HCT116 (cell line): ENCODE data around the gene PPP1R1C.

Source experiments
- CTCF ChIP-seq, 3 experiments: fragments of 200-600 bp in 1 of 3; sonication (generic) in 1 of 3; IDR thresholded peaks in 2 of 3; conservative IDR thresholded peaks in 1 of 3; 2 replicates each; pipeline ENCODE4 v1.5.1; 2012 to 2017; ENCODE audit warnings: low read depth in 2 of 3, low read length in 2 of 3, antibody characterized with exemption in 1 of 3, borderline replicate concordance in 1 of 3, control low read depth in 1 of 3, mild to moderate bottlenecking in 1 of 3, mixed read lengths in 1 of 3, mixed run types in 1 of 3, moderate library complexity in 1 of 3; ENCODE audit not compliant: insufficient read depth in 1 of 3
- EZH2 ChIP-seq: fragments of 200-600 bp; sonication (generic); IDR thresholded peaks from 2 replicates; pipeline ENCODE4 v1.6.1; 2017; ENCODE audit warnings: antibody characterized with exemption, mixed run types
- JUND ChIP-seq: IDR thresholded peaks from 2 replicates; pipeline ENCODE4 v1.6.1; 2012
- POLR2A ChIP-seq: IDR thresholded peaks from 2 replicates; pipeline ENCODE4 v1.7.0; 2011; ENCODE audit warnings: borderline replicate concordance; ENCODE audit not compliant: insufficient read depth, insufficient read length; ENCODE audit errors: extremely low read depth
- POLR2AphosphoS5 ChIP-seq: IDR thresholded peaks from 2 replicates; pipeline ENCODE4 v1.6.1; 2011; ENCODE audit warnings: mild to moderate bottlenecking, low read depth, low read length, moderate library complexity
- REST ChIP-seq: IDR thresholded peaks from 2 replicates; pipeline ENCODE4 v1.6.1; 2012; ENCODE audit warnings: low read depth

GRCh38 chr2:181984814-181985631, 630 bp upstream of the PPP1R1C start:
- TF ChIP-seq EZH2 = no peak
- TF ChIP-seq POLR2A = no peak
- no peak for TF ChIP-seq CTCF (IDR thresholded peaks at IDR 0.05 in 2 of 3, conservative IDR thresholded peaks at IDR 0.05 in 1 of 3; ENCODE audit: borderline replicate concordance in 1 of 3, insufficient read depth in 1 of 3, low read depth in 2 of 3, low read length in 2 of 3)
- TF ChIP-seq REST = no peak
- no peak for TF ChIP-seq JUND
- TF ChIP-seq POLR2AphosphoS5 = no peak
